K562 (cell line): ENCODE measurements around the gene TTLL10. TPM values are rescaled to one million over a fixed set of nuclear protein-coding genes. Genes with fewer than 3 reads are reported as not detected.

Experiments
- ARID2 ChIP-seq: fragments of 450-650 bp; IDR thresholded peaks from 2 replicates; pipeline ENCODE4 v1.6.1; 2017; ENCODE audit warnings: antibody characterized with exemption, mild to moderate bottlenecking
- CBX5 ChIP-seq: IDR thresholded peaks from 2 replicates; pipeline ENCODE4 v1.6.1; 2014; ENCODE audit warnings: low read depth, borderline replicate concordance
- ETS2 ChIP-seq: IDR thresholded peaks from 2 replicates; pipeline ENCODE4 v1.6.1; 2016; ENCODE audit warnings: borderline replicate concordance, missing genetic modification characterization, mild to moderate bottlenecking, moderate library complexity, missing compliant biosample characterization; ENCODE audit not compliant: poor library complexity, severe bottlenecking
- HDAC1 ChIP-seq, 2 experiments: fragments of 450-650 bp; IDR thresholded peaks; 2 replicates each; pipeline ENCODE4 v1.6.1; 2016 to 2017; ENCODE audit warnings: inconsistent platforms in 1 of 2, mild to moderate bottlenecking in 1 of 2, moderate library complexity in 1 of 2
- HDAC6 ChIP-seq: IDR thresholded peaks from 2 replicates; pipeline ENCODE4 v1.6.1; 2012; ENCODE audit warnings: low read depth, mild to moderate bottlenecking, control low read depth, inconsistent platforms, low read length, moderate library complexity
- HES1 ChIP-seq: fragments of 450-650 bp; IDR thresholded peaks from 2 replicates; pipeline ENCODE4 v1.6.1; 2016; ENCODE audit warnings: low read depth, mild to moderate bottlenecking, moderate library complexity
- JUNB ChIP-seq: fragments of 450-650 bp; formaldehyde crosslinking; conservative IDR thresholded peaks from 2 replicates; pipeline ENCODE4 v1.4.0; 2020; ENCODE audit warnings: mild to moderate bottlenecking
- KDM5B ChIP-seq: fragments of 200-600 bp; sonication (generic); IDR thresholded peaks from 2 replicates; pipeline ENCODE4 v1.6.1; 2012; ENCODE audit warnings: low read depth, mild to moderate bottlenecking, moderate library complexity, low read length, control low read depth, inconsistent platforms; ENCODE audit not compliant: insufficient replicate concordance
- MECOM ChIP-seq: fragments of 250-450 bp; sonication (Bioruptor Pico); IDR thresholded peaks from 2 replicates; pipeline ENCODE4 v1.8.0; 2022; ENCODE audit warnings: inconsistent platforms
- NFIC ChIP-seq: fragments of 450-650 bp; IDR thresholded peaks from 2 replicates; pipeline ENCODE4 v1.6.1; 2017; ENCODE audit warnings: mild to moderate bottlenecking, inconsistent platforms
- NR3C1 ChIP-seq: sonication (generic); formaldehyde crosslinking; IDR thresholded peaks from 2 replicates; pipeline ENCODE4 v1.8.1; 2022; ENCODE audit warnings: missing genetic modification reagents
- PHF20 ChIP-seq: fragments of 450-650 bp; IDR thresholded peaks from 2 replicates; pipeline ENCODE4 v1.6.1; 2018; ENCODE audit not compliant: partially characterized antibody
- PHTF2 ChIP-seq: fragments of 250-450 bp; sonication (Bioruptor Pico); IDR thresholded peaks from 2 replicates; pipeline ENCODE4 v1.5.0; 2021; ENCODE audit warnings: mild to moderate bottlenecking
- POLR2B ChIP-seq: fragments of 450-650 bp; IDR thresholded peaks from 2 replicates; pipeline ENCODE4 v1.6.1; 2018; ENCODE audit warnings: low read depth; ENCODE audit not compliant: partially characterized antibody
- PRDM10 ChIP-seq: fragments of 450-650 bp; IDR thresholded peaks from 2 replicates; pipeline ENCODE4 v1.6.1; 2018; ENCODE audit not compliant: partially characterized antibody
- SMAD3 ChIP-seq: fragments of 450-650 bp; formaldehyde crosslinking; conservative IDR thresholded peaks from 2 replicates; pipeline ENCODE4 v1.4.0; 2020; ENCODE audit warnings: mild to moderate bottlenecking
- TCF3 ChIP-seq: sonication (generic); formaldehyde crosslinking; IDR thresholded peaks from 2 replicates; pipeline ENCODE4 v1.4.0; 2020; ENCODE audit warnings: mild to moderate bottlenecking, missing genetic modification reagents
- TEAD4 ChIP-seq, 2 experiments: sonication (generic) in 1 of 2; formaldehyde crosslinking in 1 of 2; IDR thresholded peaks; 2 replicates each; pipeline versions ENCODE4 v1.6.1 to v1.8.0; 2012 to 2022; ENCODE audit warnings: borderline replicate concordance in 1 of 2, inconsistent platforms in 1 of 2, low read length in 1 of 2, mild to moderate bottlenecking in 1 of 2, missing genetic modification reagents in 1 of 2
- ZC3H8 ChIP-seq: fragments of 450-650 bp; IDR thresholded peaks from 2 replicates; pipeline ENCODE4 v1.6.1; 2017
- ZFPM2 ChIP-seq: fragments of 250-450 bp; sonication (Bioruptor Pico); IDR thresholded peaks from 2 replicates; pipeline ENCODE4 v1.5.1; 2022; ENCODE audit warnings: mild to moderate bottlenecking
- ZNF12 ChIP-seq: sonication (generic); formaldehyde crosslinking; IDR thresholded peaks from 2 replicates; pipeline ENCODE4 v1.4.0; 2020; ENCODE audit warnings: mild to moderate bottlenecking, missing genetic modification reagents
- ZNF124 ChIP-seq: sonication (generic); formaldehyde crosslinking; IDR thresholded peaks from 2 replicates; pipeline ENCODE4 v1.8.1; 2022; ENCODE audit warnings: missing genetic modification reagents
- ZNF146 ChIP-seq: IDR thresholded peaks from one replicate; pipeline ENCODE4 v1.6.1; 2018; ENCODE audit warnings: missing compliant biosample characterization; ENCODE audit not compliant: unreplicated experiment
- ZNF239 ChIP-seq: fragments of 250-450 bp; sonication (Bioruptor Pico); IDR thresholded peaks from 2 replicates; pipeline ENCODE4 v1.4.0; 2020; ENCODE audit warnings: mild to moderate bottlenecking
- ZNF3 ChIP-seq: fragments of 250-450 bp; sonication (Bioruptor Pico); IDR thresholded peaks from 2 replicates; pipeline ENCODE4 v1.5.0; 2021; ENCODE audit warnings: mild to moderate bottlenecking, moderate library complexity
- polyA plus RNA-seq, 8 experiments: library from polyadenylated mRNA; depleted of rRNA in 4 of 8; stranded (reverse) in 5 of 8; unstranded in 3 of 8; fragments of >200 nt; fragmentation: Nextera tagmentation in 2 of 8; fragmentation: Illumina TruSeq in 1 of 8; extraction: Ambion mirVana in 2 of 8; extraction: Trizol in 1 of 8; gene quantifications; 2 replicates each; pipeline versions ENCODE4 v1.2.1 to v1.2.3, GENCODE V29; 2011 to 2014; ENCODE audit warnings: inconsistent platforms in 1 of 8, missing spikeins in 1 of 8
- total RNA-seq, 7 experiments: library from RNA; depleted of rRNA in 6 of 7; stranded (reverse); fragments of >200 nt in 6 of 7; fragmentation: Illumina TruSeq in 2 of 7; extraction: Trizol in 2 of 7; gene quantifications; 2 replicates each; pipeline versions ENCODE4 v1.2.1 to v1.2.3, GENCODE V29; 2011 to 2021; ENCODE audit warnings: low replicate concordance in 1 of 7

TTLL10 gene
- total and polyA plus RNA-seq, 9 of the 15 experiments (the other 6 are each of a cell fraction or from before 2014, with no cell fraction given): not detected

- TF ChIP-seq NR3C1 (CRISPR knock-in tag): no peak
- no peak for TF ChIP-seq PHTF2 (CRISPR knock-in tag)
- no peak for TF ChIP-seq ZFPM2
- 0 out of 2 replicates have a peak, but pooled peaks have one; percentile 12 for TF ChIP-seq MECOM
- no peak for TF ChIP-seq HES1
- TF ChIP-seq HDAC6: no peak
- TF ChIP-seq ARID2: no peak
- no peak for TF ChIP-seq ZNF124 (CRISPR knock-in tag)
- TF ChIP-seq ZNF146: no peak
- no peak for TF ChIP-seq KDM5B
- 0 out of 2 replicates have a peak, but pooled peaks have one; percentile 29 for TF ChIP-seq SMAD3 (CRISPR knock-in tag)
- TF ChIP-seq PHF20: no peak
- TF ChIP-seq NFIC: no peak
- TF ChIP-seq ZC3H8: no peak
- no peak for TF ChIP-seq ZNF12 (CRISPR knock-in tag)
- TF ChIP-seq TCF3 (CRISPR knock-in tag): no peak
- TF ChIP-seq PRDM10: peak; percentile 93
- TF ChIP-seq HDAC1 (IDR thresholded peaks at IDR 0.05): no peak
- TF ChIP-seq TEAD4 (IDR thresholded peaks at IDR 0.05; ENCODE audit: low read length): no peak
- no peak for TF ChIP-seq TEAD4 (CRISPR knock-in tag; IDR thresholded peaks at IDR 0.05; ENCODE audit: borderline replicate concordance)
- no peak for TF ChIP-seq ZNF239
- no peak for TF ChIP-seq POLR2B
- TF ChIP-seq CBX5: no peak
- no peak for TF ChIP-seq ETS2
- no peak for TF ChIP-seq ZNF3 (CRISPR knock-in tag)
- TF ChIP-seq JUNB (CRISPR knock-in tag): no peak
Observed at GRCh38 chr1:1135339-1136136, 38.1 kb upstream of the TTLL10 start (continued).
